IMR-90 (cell line): ENCODE measurements around the gene RPL19. TPM values are rescaled to one million over a fixed set of nuclear protein-coding genes. Genes with fewer than 3 reads are reported as not detected.

Experiments
- ATAC-seq: fragments of 200-7000 bp; cut with Tn5 transposase; 2 replicates; pipeline ENCODE4 v1.9.1; 2020; ENCODE audit warnings: low read depth, mild to moderate bottlenecking, moderate library complexity
- BruUV-seq: library from RNA; stranded (reverse); fragments of 400-500 nt; replicated peaks from 2 replicates; lab custom pipeline; 2021; lab: Mats Ljungman, UMichigan
- CTCF ChIA-PET: fragments of 300-600 bp; formaldehyde crosslinking; extraction: SDS; loops from one replicate; lab custom pipeline; 2021; ENCODE audit warnings: antibody characterized with exemption; lab: Yijun Ruan, JAX
- POLR2A ChIA-PET: fragments of 300-600 bp; sonication (Branson Sonifier 250); formaldehyde crosslinking; loops from one replicate; lab custom pipeline; 2022; ENCODE audit warnings: antibody characterized with exemption; ENCODE audit not compliant: unreplicated experiment; lab: Charles Lee
- DNase-seq: peaks from one replicate; pipeline ENCODE4 v3.0.0; 2013
- H2AFZ ChIP-seq: replicated peaks from 2 replicates; pipeline ENCODE3; 2013; ENCODE audit warnings: low read length, mild to moderate bottlenecking; ENCODE audit not compliant: poor library complexity
- H2AK5ac ChIP-seq: 2 replicates; pipeline ENCODE4 v1.6.1; 2013; ENCODE audit warnings: low read depth, low read length, inconsistent platforms
- H2AK9ac ChIP-seq: replicated peaks from 2 replicates; pipeline ENCODE3; 2013; ENCODE audit warnings: mild to moderate bottlenecking, low read depth, low read length, moderate library complexity; ENCODE audit not compliant: poor library complexity
- H2BK120ac ChIP-seq: 2 replicates; pipeline ENCODE4 v1.6.1; 2013; ENCODE audit warnings: low read depth, low read length, inconsistent platforms
- H2BK15ac ChIP-seq: 3 replicates; pipeline ENCODE4 v1.6.1; 2013; ENCODE audit warnings: low read depth, low read length, inconsistent platforms
- H2BK20ac ChIP-seq: 2 replicates; pipeline ENCODE4 v1.6.1; 2013; ENCODE audit warnings: low read depth, mild to moderate bottlenecking, inconsistent platforms, low read length, moderate library complexity
- H2BK5ac ChIP-seq: 2 replicates; pipeline ENCODE4 v1.6.1; 2013; ENCODE audit warnings: mild to moderate bottlenecking, low read depth, low read length, inconsistent platforms; ENCODE audit not compliant: poor library complexity, severe bottlenecking
- H3K14ac ChIP-seq: replicated peaks from 2 replicates; pipeline ENCODE4 v1.6.1; 2013; ENCODE audit warnings: low read depth, low read length, inconsistent platforms
- H3K18ac ChIP-seq: 2 replicates; pipeline ENCODE4 v1.6.1; 2013; ENCODE audit warnings: low read depth, low read length, control low read depth
- H3K23ac ChIP-seq: 2 replicates; pipeline ENCODE4 v1.6.1; 2013; ENCODE audit warnings: low read depth, low read length, inconsistent platforms
- H3K27ac ChIP-seq: 2 replicates; pipeline ENCODE4 v1.5.1; 2013; ENCODE audit warnings: mild to moderate bottlenecking, control low read depth, low read length; ENCODE audit not compliant: insufficient read depth
- H3K27me3 ChIP-seq: 2 replicates; pipeline ENCODE4 v1.6.1; 2013; ENCODE audit warnings: low read length; ENCODE audit not compliant: control insufficient read depth, insufficient read depth
- H3K36me3 ChIP-seq: 2 replicates; pipeline ENCODE4 v1.6.1; 2013; ENCODE audit warnings: low read length, mixed read lengths; ENCODE audit not compliant: control insufficient read depth, insufficient read depth
- H3K4ac ChIP-seq: 2 replicates; pipeline ENCODE4 v1.6.1; 2013; ENCODE audit warnings: low read depth, low read length, inconsistent platforms
- H3K4me1 ChIP-seq: 2 replicates; pipeline ENCODE4 v1.6.1; 2013; ENCODE audit warnings: low read length, mixed read lengths; ENCODE audit not compliant: control insufficient read depth, insufficient read depth
- H3K4me2 ChIP-seq: 2 replicates; pipeline ENCODE4 v1.6.1; 2013; ENCODE audit warnings: low read depth, mild to moderate bottlenecking, control low read depth, low read length, moderate library complexity
- H3K4me3 ChIP-seq: 2 replicates; pipeline ENCODE4 v1.5.1; 2013; ENCODE audit warnings: low read depth, mild to moderate bottlenecking, control low read depth, low read length, moderate library complexity; ENCODE audit not compliant: insufficient read depth
- H3K56ac ChIP-seq: 2 replicates; pipeline ENCODE4 v1.6.1; 2013; ENCODE audit warnings: low read length, inconsistent platforms; ENCODE audit not compliant: insufficient read depth; ENCODE audit errors: extremely low read depth
- H3K79me1 ChIP-seq, 2 experiments: 2 replicates each; pipeline ENCODE4 v1.6.1; 2013; ENCODE audit warnings: low read length in 2 of 2, inconsistent platforms in 1 of 2, low read depth in 1 of 2
- H3K9ac ChIP-seq: 2 replicates; pipeline ENCODE4 v1.6.1; 2013; ENCODE audit warnings: low read depth, low read length, control low read depth
- H3K9me1 ChIP-seq: 2 replicates; pipeline ENCODE4 v1.6.1; 2013; ENCODE audit warnings: low read length, inconsistent platforms; ENCODE audit not compliant: insufficient read depth
- H3K9me3 ChIP-seq: 2 replicates; pipeline ENCODE4 v1.6.1; 2013; ENCODE audit warnings: low read length; ENCODE audit not compliant: control insufficient read depth, insufficient read depth
- H4K20me1 ChIP-seq: 2 replicates; pipeline ENCODE4 v1.6.1; 2013; ENCODE audit warnings: low read length, inconsistent platforms; ENCODE audit not compliant: insufficient read depth
- H4K5ac ChIP-seq: 2 replicates; pipeline ENCODE4 v1.6.1; 2013; ENCODE audit warnings: mild to moderate bottlenecking, low read depth, low read length, control low read depth
- H4K8ac ChIP-seq, 2 experiments: 2 replicates each; pipeline ENCODE4 v1.6.1; 2013; ENCODE audit warnings: low read depth in 2 of 2, low read length in 2 of 2, control low read depth in 1 of 2, inconsistent platforms in 1 of 2
- H4K91ac ChIP-seq: 2 replicates; pipeline ENCODE4 v1.6.1; 2013; ENCODE audit warnings: low read depth, low read length, inconsistent platforms; ENCODE audit not compliant: insufficient read depth
- CEBPB ChIP-seq: IDR thresholded peaks from 2 replicates; pipeline ENCODE4 v1.6.1; 2012; ENCODE audit warnings: low read depth, low read length, improper control_type of control experiment
- CTCF ChIP-seq: conservative IDR thresholded peaks from 2 replicates; pipeline ENCODE4 v1.5.1; 2012; ENCODE audit warnings: mild to moderate bottlenecking, low read depth, low read length, improper control_type of control experiment
- FOS ChIP-seq: fragments of 150-350 bp; IDR thresholded peaks from 2 replicates; pipeline ENCODE4 v1.6.1; 2016; ENCODE audit warnings: low read depth, low read length
- MAFK ChIP-seq: IDR thresholded peaks from 2 replicates; pipeline ENCODE4 v1.6.1; 2012; ENCODE audit warnings: low read depth, low read length, improper control_type of control experiment
- RAD21 ChIP-seq: IDR thresholded peaks from 2 replicates; pipeline ENCODE4 v1.6.1; 2012; ENCODE audit warnings: low read length, improper control_type of control experiment
- RCOR1 ChIP-seq: IDR thresholded peaks from 2 replicates; pipeline ENCODE4 v1.6.1; 2012; ENCODE audit warnings: mild to moderate bottlenecking, low read length, improper control_type of control experiment; ENCODE audit not compliant: insufficient replicate concordance
- RFX5 ChIP-seq: IDR thresholded peaks from 2 replicates; pipeline ENCODE4 v1.8.0; 2012; ENCODE audit warnings: low read depth, mild to moderate bottlenecking, low read length, moderate library complexity
- SMC3 ChIP-seq: fragments of 150-350 bp; IDR thresholded peaks from 2 replicates; pipeline ENCODE4 v1.6.1; 2016; ENCODE audit warnings: low read depth, mild to moderate bottlenecking, antibody characterized with exemption, low read length, moderate library complexity
- WGBS, 2 experiments: methylation state at CpG; one replicate each; pipeline versions ENCODE4 v1.1.5 to v1.1.7; 2013; ENCODE audit warnings: missing lambda C conversion rate in 2 of 2; ENCODE audit not compliant: insufficient read length in 1 of 2; ENCODE audit errors: extremely low coverage in 2 of 2; 5-methylcytosine and 5-hydroxymethylcytosine counted together
- dilution Hi-C: fragments of 300-500 bp; cut with HindIII; formaldehyde crosslinking; loops from one replicate; pipeline ENCODE4 v1.14.3; 2018; ENCODE audit warnings: low sequenced_read_pairs; ENCODE audit not compliant: unreplicated experiment
- in situ Hi-C: fragments of 300-500 bp; cut with MboI; formaldehyde crosslinking; loops from 3 replicates; pipeline ENCODE4 v1.14.3; 2019; ENCODE audit warnings: low sequenced_read_pairs, inconsistent platforms, mixed read lengths
- intact Hi-C: fragments of 100-400 bp; cut with micrococcal nuclease; formaldehyde crosslinking; loops from 2 replicates; pipeline ENCODE4 v1.10.0; 2022
- polyA plus RNA-seq, 3 experiments: library from polyadenylated mRNA; depleted of rRNA; stranded (reverse); fragments of >200 nt; gene quantifications; 2 replicates each; pipeline ENCODE4 v1.2.3, GENCODE V29; 2012; ENCODE audit warnings: low replicate concordance in 1 of 3
- total RNA-seq: library from RNA; depleted of rRNA; stranded (reverse); fragments of >200 nt; gene quantifications from 2 replicates; pipeline ENCODE4 v1.2.3, GENCODE V29; 2012

RPL19 gene
- total and polyA plus RNA-seq, 2 of the 4 experiments (the other 2 are of a cell fraction): 2,101 to 2,466 TPM

DNA sequence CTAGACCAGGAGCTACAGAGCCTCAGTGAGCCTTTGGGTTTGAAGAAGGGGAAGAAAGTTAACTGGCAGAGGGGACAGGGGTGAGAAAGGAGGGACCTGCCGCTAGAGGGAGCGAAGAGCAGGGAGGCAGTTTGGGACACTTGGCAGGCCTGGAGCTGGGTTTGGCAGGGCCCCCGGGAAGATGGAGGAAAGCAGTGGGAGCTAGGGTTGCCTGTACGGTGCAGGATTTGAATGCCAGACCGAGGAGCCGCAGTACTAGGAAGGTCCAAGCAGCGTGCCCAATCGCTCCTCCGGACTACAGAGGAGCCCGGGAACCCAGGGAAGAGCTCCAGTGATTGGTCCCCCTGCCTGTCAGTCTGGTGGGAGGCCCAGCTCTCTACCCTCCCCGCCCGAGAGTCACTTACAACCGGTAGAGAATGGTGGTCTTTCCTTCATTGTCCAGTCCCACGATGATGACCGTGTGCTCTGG is 35.4 kb upstream of the RPL19 start:
- peak overlapping the region; percentile 2; the same call in 1 of the 2 replicates for H2BK120ac ChIP-seq
- 4% methylated on average over 10 of the region's 15 CpGs; no CpG with 5 or more reads in 1 of the 2 experiments for WGBS, 2 experiments
- H3K23ac ChIP-seq: peak overlapping the region; percentile 26
- no TSS peak for BruUV-seq
- ATAC-seq: peak; percentile 96
- intact Hi-C loops: loop anchor here (1.0 kb wide), 1 partner anchor 80 kb away; no protein-coding TSS in a partner anchor
- dilution Hi-C loops: no loop called here
- H2BK15ac ChIP-seq: no peak overlapping the region
- ChIA-PET CTCF (interaction anchor here (0.6 to 2.4 kb wide), 13 partner anchors 10 to 183 kb away, joined by 3 to 19 read pairs (median 3); no protein-coding TSS in a partner anchor), POLR2A (interaction anchor here (1.4 kb wide), 1 partner anchor 10 kb away, joined by 3 read pairs; no protein-coding TSS in a partner anchor)
- no peaks in the 10 kb centered on the region for H3K36me3 ChIP-seq
- peak overlapping the region; percentile 12 to 81; a peak in 2 of 4 replicates for H4K8ac ChIP-seq
- no peaks in the 10 kb centered on the region for H3K79me1 ChIP-seq
- H3K56ac ChIP-seq: no peak overlapping the region; the same call in 1 of the 2 replicates
- H3K4me3 ChIP-seq: peak overlapping the region; percentile 55
- peak overlapping the region; percentile 17 for H2AK9ac ChIP-seq
- H4K20me1 ChIP-seq: no peaks in the 10 kb centered on the region
- peak overlapping the region; percentile 92; the same call in 1 of the 2 replicates for H3K14ac ChIP-seq
- in situ Hi-C loops: no loop called here
- no peaks in the 10 kb centered on the region for H3K9me3 ChIP-seq
- peak overlapping the region; percentile 65 for H4K5ac ChIP-seq
- peak overlapping the region; percentile 25; the same call in 1 of the 2 replicates for H2AK5ac ChIP-seq
- H3K9ac ChIP-seq: peak overlapping the region; percentile 37; the same call in 1 of the 2 replicates
- H3K4ac ChIP-seq: peak overlapping the region; percentile 28
- H2BK20ac ChIP-seq: no peak overlapping the region
- peaks cover 5% of the 10 kb centered on the region; the same call in 1 of the 2 replicates for H3K4me1 ChIP-seq
- peak; percentile 89 for DNase-seq
- TF ChIP-seq CTCF (peak; percentile 86), RCOR1 (no peak), RFX5 (no peak), RAD21 (peak; percentile 59), SMC3 (peak; percentile 52), MAFK (no peak), CEBPB (no peak), FOS (no peak)
- no peak overlapping the region; the same call in 1 of the 2 replicates for H4K91ac ChIP-seq
- H3K9me1 ChIP-seq: peaks cover 6% of the 10 kb centered on the region
- H3K4me2 ChIP-seq: peak overlapping the region; percentile 91
- no peak overlapping the region for H3K18ac ChIP-seq
- no peak overlapping the region for H2BK5ac ChIP-seq
- H2AFZ ChIP-seq: peak overlapping the region; percentile 92
- H3K27ac ChIP-seq: no peak overlapping the region
- peaks cover 35% of the 10 kb centered on the region for H3K27me3 ChIP-seq
